Ovary (tissue), 9 donors: ENCODE measurements around the gene CST11. TPM values are rescaled to one million over a fixed set of nuclear protein-coding genes. Genes with fewer than 3 reads are reported as not detected.

Source experiments
- DNase-seq, 5 donors: peaks; one replicate each; pipeline ENCODE4 v3.0.0-alpha.2; 2019 to 2020
- H3K27ac ChIP-seq, 2 donors: fragments of 200-600 bp; one replicate each; pipeline versions ENCODE4 v1.5.1 to v1.8.0; 2019 to 2022
- H3K27me3 ChIP-seq: fragments of 200-600 bp; one replicate; pipeline ENCODE4 v1.8.0; 2022
- H3K36me3 ChIP-seq: fragments of 200-600 bp; sonication (generic); one replicate; pipeline ENCODE4 v1.5.1; 2019
- H3K4me1 ChIP-seq: one replicate; pipeline ENCODE4 v1.8.1; 2013; ENCODE audit warnings: mild to moderate bottlenecking, moderate library complexity; ENCODE audit not compliant: insufficient read depth
- H3K4me3 ChIP-seq: fragments of 200-600 bp; sonication (generic); one replicate; pipeline ENCODE4 v1.5.1; 2017
- H3K9me3 ChIP-seq, 2 donors: fragments of 200-600 bp in 1 of 2; sonication (generic) in 1 of 2; one replicate each; pipeline versions ENCODE4 v1.5.1 to v1.8.1; 2013 to 2019; ENCODE audit warnings: mild to moderate bottlenecking in 1 of 2, moderate library complexity in 1 of 2
- EP300 ChIP-seq: sonication (generic); formaldehyde crosslinking; IDR thresholded peaks from one replicate; pipeline ENCODE4 v1.6.1; 2017; ENCODE audit warnings: antibody characterized with exemption
- POLR2A ChIP-seq: fragments of 450-650 bp; IDR thresholded peaks from one replicate; pipeline ENCODE4 v1.6.1; 2017; ENCODE audit warnings: antibody characterized with exemption, mild to moderate bottlenecking, moderate library complexity
- WGBS, 3 donors: extraction: QIAGEN DNeasy Blood & Tissue Kit in 1 of 3; methylation state at CpG; one replicate each; pipeline versions ENCODE4 v1.1.5 to v1.1.7; 2013 to 2017; 5-methylcytosine and 5-hydroxymethylcytosine counted together
- intact Hi-C, 4 donors: fragments of 100-400 bp; cut with DNase I; formaldehyde crosslinking; loops; one replicate each; pipeline versions ENCODE4 v1.11.0 to v1.15.1; 2022 to 2023
- polyA plus RNA-seq, 2 donors: library from polyadenylated mRNA; stranded (reverse); fragments of 200-250 nt in 1 of 2; fragments of 350-450 nt in 1 of 2; fragmentation: Illumina TruSeq in 1 of 2; extraction: RNeasy Lipid Tissue Mini Kit (QIAGEN cat#74804) in 1 of 2; gene quantifications; one replicate each; pipeline ENCODE4 v1.2.3, GENCODE V29; 2013 to 2014
- total RNA-seq, 7 donors: library from RNA; depleted of rRNA in 2 of 7; stranded (reverse); fragments of >200 nt in 2 of 7; fragmentation: NEBNext Ultra II Directional in 3 of 7; extraction: Animal tissue kit (Norgen Biotek cat#: 25700) in 3 of 7; gene quantifications; one replicate each; pipeline versions ENCODE4 v1.1.0 to v1.2.4, GENCODE V29; 2016 to 2023
- TF ChIP-seq, protein P1 (sequence below), 3 donors: fragments of 450-650 bp in 2 of 3; fragments of 200-600 bp in 1 of 3; IDR thresholded peaks; one replicate each; pipeline versions ENCODE4 v1.5.1 to v1.8.0; 2016 to 2022; ENCODE audit warnings: antibody characterized with exemption in 3 of 3, mild to moderate bottlenecking in 1 of 3
- donor health status: DM: no; HTN: no; CAD: no; lungs with moderate emphysema.
- donor health status: DM: no; HTN: no; CAD: no.
- donor health status: Bipolar disorder and iron deficiency.
- donor health status: DM: yes; HTN: yes; CAD: no.
- donor health status: DM: no; HTN: no; CAD: no.
- donor health status: DM: yes; HTN: yes; CAD: no.

Gene CST11
- total and polyA plus RNA-seq, 9 donors: not detected

DNA sequence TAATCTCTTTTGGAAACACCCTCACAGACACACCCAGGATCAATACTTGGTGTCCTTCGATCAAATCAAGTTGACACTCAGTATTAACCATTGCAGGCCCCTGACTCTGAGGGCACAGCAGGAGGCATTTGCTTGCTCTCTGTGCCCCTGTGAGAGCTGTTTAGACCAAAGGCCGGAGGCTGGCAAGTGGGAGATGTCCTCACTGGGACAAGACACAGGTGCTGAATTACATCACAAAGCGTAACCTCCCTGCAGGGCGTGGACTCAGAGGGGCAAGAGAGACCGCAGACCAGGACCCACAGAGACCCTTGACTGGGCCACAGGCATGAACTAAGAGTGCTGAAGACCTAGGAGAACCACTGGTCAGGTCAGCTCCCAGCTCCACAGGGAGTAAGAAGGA, 38.1 kb upstream of the CST11 start, which contains the start of gene CST8:
CST8 (plus strand) TSS at position 301 of the 400 bp plus-strand sequence. CDS start 551 bp downstream, outside the sequence.
- Histone ChIP-seq H3K9me3 (no peaks in the 10 kb centered on the region), H3K36me3 (no peaks in the 10 kb centered on the region), H3K27me3 (no peaks in the 10 kb centered on the region), H3K27ac (no peak within 1 kb of the TSS), H3K4me1 (no peaks in the 10 kb centered on the region), H3K4me3 (no peak within 1 kb of the TSS)
- DNase-seq: no peak
- no peak for TF ChIP-seq POLR2A
- no peak for TF ChIP-seq EP300
- TF ChIP-seq, protein P1, sequence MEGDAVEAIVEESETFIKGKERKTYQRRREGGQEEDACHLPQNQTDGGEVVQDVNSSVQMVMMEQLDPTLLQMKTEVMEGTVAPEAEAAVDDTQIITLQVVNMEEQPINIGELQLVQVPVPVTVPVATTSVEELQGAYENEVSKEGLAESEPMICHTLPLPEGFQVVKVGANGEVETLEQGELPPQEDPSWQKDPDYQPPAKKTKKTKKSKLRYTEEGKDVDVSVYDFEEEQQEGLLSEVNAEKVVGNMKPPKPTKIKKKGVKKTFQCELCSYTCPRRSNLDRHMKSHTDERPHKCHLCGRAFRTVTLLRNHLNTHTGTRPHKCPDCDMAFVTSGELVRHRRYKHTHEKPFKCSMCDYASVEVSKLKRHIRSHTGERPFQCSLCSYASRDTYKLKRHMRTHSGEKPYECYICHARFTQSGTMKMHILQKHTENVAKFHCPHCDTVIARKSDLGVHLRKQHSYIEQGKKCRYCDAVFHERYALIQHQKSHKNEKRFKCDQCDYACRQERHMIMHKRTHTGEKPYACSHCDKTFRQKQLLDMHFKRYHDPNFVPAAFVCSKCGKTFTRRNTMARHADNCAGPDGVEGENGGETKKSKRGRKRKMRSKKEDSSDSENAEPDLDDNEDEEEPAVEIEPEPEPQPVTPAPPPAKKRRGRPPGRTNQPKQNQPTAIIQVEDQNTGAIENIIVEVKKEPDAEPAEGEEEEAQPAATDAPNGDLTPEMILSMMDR (IDR thresholded peaks at IDR 0.05): no peak
- WGBS, 3 donors: 68 to 92% (median 81%) methylated on average over 5 of the region's 5 CpGs
- intact Hi-C loops: no loop called here

DNA sequence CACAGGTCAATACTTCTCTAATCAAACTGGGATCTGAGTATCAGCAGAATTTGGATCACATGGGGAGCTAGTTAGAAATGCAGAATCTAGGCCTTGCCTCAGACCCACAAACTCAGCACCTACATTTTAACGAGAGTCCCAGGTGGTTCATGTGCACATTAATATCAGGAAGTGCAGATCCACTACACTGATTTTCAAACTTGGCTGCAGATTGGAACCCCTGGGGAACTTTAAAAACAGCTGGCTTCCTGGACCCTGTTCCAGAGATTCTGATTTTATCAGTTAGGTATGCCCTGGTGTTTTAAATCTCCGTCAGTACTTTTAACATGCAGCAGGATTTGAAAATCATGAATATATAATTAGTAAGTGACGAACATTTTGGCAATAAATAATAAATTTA, 36.3 kb upstream of the CST11 start:
- Histone ChIP-seq H3K27me3 (no peaks in the 10 kb centered on the region), H3K36me3 (no peaks in the 10 kb centered on the region), H3K27ac (no peak overlapping the region), H3K4me3 (no peak overlapping the region), H3K9me3 (no peaks in the 10 kb centered on the region), H3K4me1 (no peaks in the 10 kb centered on the region)
- WGBS, 3 donors: 77 to 84% (median 82%) methylated on average over 3 of the region's 3 CpGs
- no peak for DNase-seq
- TF ChIP-seq EP300 (no peak), POLR2A (no peak)
- TF ChIP-seq, protein P1 (IDR thresholded peaks at IDR 0.05): no peak
- intact Hi-C loops: no loop called here

DNA sequence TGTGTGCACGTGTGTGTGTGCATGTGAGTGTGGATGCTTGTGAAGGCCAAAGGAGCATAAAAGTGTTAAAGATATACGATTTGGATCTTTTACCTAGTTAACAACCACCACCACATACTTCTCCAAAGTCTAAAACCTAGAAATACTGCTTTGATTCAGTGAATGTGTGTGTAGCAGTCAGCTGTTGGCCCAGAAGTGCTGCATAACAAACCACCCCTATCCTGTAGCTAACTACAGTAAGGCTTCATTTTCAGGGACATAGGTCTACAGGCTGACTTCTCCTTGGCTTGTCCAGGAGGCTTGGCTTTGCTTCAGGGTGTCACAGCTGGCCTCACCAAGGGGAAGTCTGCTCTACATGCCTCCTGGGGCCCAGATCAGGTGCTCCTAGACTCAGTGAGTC, 35.8 kb upstream of the CST11 start:
- Histone ChIP-seq H3K36me3 (no peaks in the 10 kb centered on the region), H3K9me3 (no peaks in the 10 kb centered on the region), H3K27me3 (no peaks in the 10 kb centered on the region), H3K27ac (no peak overlapping the region), H3K4me1 (no peaks in the 10 kb centered on the region), H3K4me3 (no peak overlapping the region)
- TF ChIP-seq, protein P1 (IDR thresholded peaks at IDR 0.05): no peak
- no peak for TF ChIP-seq POLR2A
- no peak for TF ChIP-seq EP300
- WGBS, 3 donors: 69 to 75% (median 74%) methylated on average over 2 of the region's 2 CpGs
- intact Hi-C loops: no loop called here
- no peak for DNase-seq

DNA sequence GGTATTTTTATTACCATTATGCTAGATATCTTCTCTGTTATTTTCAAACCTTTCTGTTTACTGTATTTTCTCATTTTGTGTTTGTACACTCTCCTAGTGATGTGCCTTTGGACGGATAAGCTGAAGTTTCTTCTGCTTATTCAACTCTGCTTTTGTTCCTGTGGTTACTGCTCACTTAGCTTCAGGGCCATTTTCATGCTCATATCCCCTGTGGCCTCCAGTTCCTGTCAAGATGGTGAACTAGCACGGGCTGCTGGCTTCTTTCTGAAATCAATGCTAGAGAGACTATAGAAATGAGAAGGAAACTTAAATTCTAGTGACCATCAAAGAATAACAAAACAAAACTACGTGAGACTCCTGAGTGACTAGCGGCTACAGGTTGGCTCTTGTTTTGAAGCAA, 31.4 kb upstream of the CST11 start:
- Histone ChIP-seq H3K4me1 (no peaks in the 10 kb centered on the region), H3K36me3 (no peaks in the 10 kb centered on the region), H3K27ac (no peak overlapping the region), H3K27me3 (no peaks in the 10 kb centered on the region), H3K4me3 (no peak overlapping the region), H3K9me3 (no peaks in the 10 kb centered on the region)
- intact Hi-C loops: no loop called here
- no peak for DNase-seq
- 69 to 71% (median 70%) methylated on average over 4 of the region's 4 CpGs for WGBS, 3 donors
- TF ChIP-seq, protein P1 (IDR thresholded peaks at IDR 0.05): no peak
- TF ChIP-seq EP300: no peak
- no peak for TF ChIP-seq POLR2A
